GM23248 (cell line): ENCODE measurements around the gene DDX27. TPM values are rescaled to one million over a fixed set of nuclear protein-coding genes. Genes with fewer than 3 reads are reported as not detected.

Experiments
- DNase-seq: peaks from one replicate; pipeline ENCODE4 v3.0.0-alpha.2; 2015
- H2AFZ ChIP-seq: fragments of 200-600 bp; sonication (generic); 2 replicates; pipeline ENCODE4 v1.6.1; 2016; ENCODE audit warnings: antibody characterized with exemption
- H3F3A ChIP-seq: fragments of 200-600 bp; sonication (generic); 2 replicates; pipeline ENCODE4 v1.6.1; 2016; ENCODE audit warnings: mild to moderate bottlenecking, antibody characterized with exemption, mixed run types; ENCODE audit not compliant: insufficient read depth
- H3K27ac ChIP-seq: fragments of 200-600 bp; sonication (generic); 2 replicates; pipeline ENCODE4 v1.5.1; 2016; ENCODE audit warnings: mild to moderate bottlenecking
- H3K27me3 ChIP-seq: fragments of 200-600 bp; sonication (generic); replicated peaks from 2 replicates; pipeline ENCODE4 v1.6.1; 2016; ENCODE audit warnings: mild to moderate bottlenecking; ENCODE audit not compliant: insufficient read depth
- H3K36me3 ChIP-seq: fragments of 200-600 bp; sonication (generic); 2 replicates; pipeline ENCODE4 v1.6.1; 2016; ENCODE audit warnings: low read depth, mild to moderate bottlenecking
- H3K4me1 ChIP-seq: fragments of 200-600 bp; sonication (generic); 2 replicates; pipeline ENCODE4 v1.6.1; 2016; ENCODE audit warnings: mild to moderate bottlenecking; ENCODE audit not compliant: insufficient read depth
- H3K4me2 ChIP-seq: fragments of 200-600 bp; sonication (generic); one replicate; pipeline ENCODE4 v1.6.1; 2016; ENCODE audit warnings: mild to moderate bottlenecking; ENCODE audit not compliant: unreplicated experiment
- H3K4me3 ChIP-seq: fragments of 200-600 bp; sonication (generic); 2 replicates; pipeline ENCODE4 v1.5.1; 2016; ENCODE audit warnings: mild to moderate bottlenecking
- H3K79me2 ChIP-seq: fragments of 200-600 bp; sonication (generic); 2 replicates; pipeline ENCODE4 v1.6.1; 2016; ENCODE audit warnings: mild to moderate bottlenecking; ENCODE audit not compliant: insufficient read depth
- H3K9ac ChIP-seq: fragments of 200-600 bp; sonication (generic); 2 replicates; pipeline ENCODE4 v1.6.1; 2016; ENCODE audit warnings: mild to moderate bottlenecking
- H3K9me2 ChIP-seq: fragments of 200-600 bp; sonication (generic); 2 replicates; pipeline ENCODE4 v1.6.1; 2016; ENCODE audit warnings: mixed run types, mild to moderate bottlenecking, moderate library complexity; ENCODE audit not compliant: insufficient read depth
- H3K9me3 ChIP-seq: fragments of 200-600 bp; sonication (generic); one replicate; pipeline ENCODE4 v1.6.1; 2017; ENCODE audit warnings: low read depth
- H4K20me1 ChIP-seq: fragments of 200-600 bp; sonication (generic); 2 replicates; pipeline ENCODE4 v1.6.0; 2016; ENCODE audit not compliant: insufficient read depth
- EZH2 ChIP-seq: fragments of 200-600 bp; sonication (generic); IDR thresholded peaks from 2 replicates; pipeline ENCODE4 v1.6.1; 2018; ENCODE audit warnings: antibody characterized with exemption, mild to moderate bottlenecking; ENCODE audit not compliant: insufficient read depth, poor library complexity, severe bottlenecking
- EZH2phosphoT487 ChIP-seq: fragments of 200-600 bp; sonication (generic); IDR thresholded peaks from 2 replicates; pipeline ENCODE4 v1.6.1; 2018; ENCODE audit warnings: antibody characterized with exemption, moderate library complexity, mild to moderate bottlenecking, low read depth; ENCODE audit not compliant: insufficient read depth
- WGBS, 2 experiments: methylation state at CpG; one replicate each; pipeline ENCODE4 v1.1.6; 2015 to 2017; ENCODE audit warnings: low lambda C conversion rate in 2 of 2, low coverage in 1 of 2; ENCODE audit errors: missing lambda C conversion rate in 2 of 2; 5-methylcytosine and 5-hydroxymethylcytosine counted together
- in situ Hi-C: fragments of 300-500 bp; cut with MboI; formaldehyde crosslinking; loops from 2 replicates; pipeline ENCODE4 v1.15.0; 2020
- polyA plus RNA-seq: library from polyadenylated mRNA; unstranded; fragments of >200 nt; fragmentation: Nextera tagmentation; extraction: Ambion mirVana; gene quantifications from 2 replicates; pipeline ENCODE4 v1.2.1, GENCODE V29; 2016
- total RNA-seq: library from RNA; depleted of rRNA; stranded (reverse); fragments of >200 nt; shearing (Covaris generic); gene quantifications from 2 replicates; pipeline ENCODE4 v1.2.3, GENCODE V29; 2014

Gene DDX27
- total and polyA plus RNA-seq, 2 experiments from 2014 or later = 25.3 to 35.6 TPM

DNA sequence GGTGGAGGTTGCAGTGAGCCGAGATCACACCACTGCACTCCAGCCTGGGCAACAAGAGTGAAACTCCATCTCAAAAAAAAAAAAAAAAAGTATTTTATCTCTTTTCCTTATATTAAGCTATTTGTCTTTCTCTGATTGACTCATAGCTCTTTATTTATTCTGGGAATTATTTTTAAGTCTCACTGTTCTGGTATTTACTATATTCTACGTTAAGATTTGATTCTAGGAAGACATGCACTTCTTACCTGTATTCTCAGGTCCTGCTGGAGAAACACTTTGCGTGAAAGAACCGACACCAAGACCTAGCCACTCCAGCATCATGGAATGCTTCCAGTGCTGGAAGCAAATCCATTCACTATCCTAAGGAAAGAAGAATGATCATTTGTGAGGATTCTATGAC lies 41.0 kb downstream of the DDX27 start:
- Histone ChIP-seq H3K36me3 (peaks cover 86% of the 10 kb centered on the region), H4K20me1 (peaks cover 5% of the 10 kb centered on the region; the same call in 1 of the 2 replicates), H3K4me3 (no peak overlapping the region), H3K9me3 (no peaks in the 10 kb centered on the region), H3K9ac (no peak overlapping the region), H3K9me2 (no peaks in the 10 kb centered on the region), H3K4me1 (no peaks in the 10 kb centered on the region), H3K79me2 (peaks cover 54% of the 10 kb centered on the region), H3F3A (no peaks in the 10 kb centered on the region), H3K27ac (no peak overlapping the region), H3K4me2 (no peak overlapping the region), H3K27me3 (no peaks in the 10 kb centered on the region), H2AFZ (no peak overlapping the region)
- in situ Hi-C loops = no loop called here
- TF ChIP-seq EZH2phosphoT487 (no peak), EZH2 (no peak)
- WGBS, 2 experiments = 95 to 97% methylated on average over 4 of the region's 4 CpGs
- DNase-seq = no peak

DNA sequence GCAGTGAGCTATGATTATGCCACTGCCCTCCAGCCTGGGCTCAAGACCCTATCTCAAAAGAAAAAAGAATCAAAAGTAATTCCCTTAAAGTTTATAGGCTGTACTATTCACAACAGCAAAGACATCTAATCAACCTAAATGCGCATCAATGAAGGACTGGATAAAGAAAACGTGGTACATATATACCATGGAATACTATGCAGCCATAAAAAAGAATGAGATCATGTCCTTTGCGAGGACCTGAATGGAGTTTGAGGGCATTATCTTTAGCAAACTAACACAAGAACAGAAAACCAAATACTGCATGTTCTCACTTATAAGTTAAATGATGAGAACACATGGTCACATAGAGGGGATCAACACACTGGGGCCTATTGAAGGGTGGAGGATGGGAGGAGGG lies 42.0 kb downstream of the DDX27 start:
- Histone ChIP-seq H3K9ac (no peak overlapping the region), H2AFZ (no peak overlapping the region), H3K27me3 (no peaks in the 10 kb centered on the region), H3K4me2 (no peak overlapping the region), H4K20me1 (peaks cover 8% of the 10 kb centered on the region; the same call in 1 of the 2 replicates), H3K79me2 (peaks cover 64% of the 10 kb centered on the region), H3K4me3 (no peak overlapping the region), H3F3A (no peaks in the 10 kb centered on the region), H3K9me2 (no peaks in the 10 kb centered on the region), H3K4me1 (no peaks in the 10 kb centered on the region), H3K27ac (no peak overlapping the region), H3K9me3 (no peaks in the 10 kb centered on the region), H3K36me3 (peaks cover 82% of the 10 kb centered on the region)
- no peak for TF ChIP-seq EZH2
- TF ChIP-seq EZH2phosphoT487 = no peak
- no peak for DNase-seq
- 96 to 99% methylated on average over 3 of the region's 3 CpGs for WGBS, 2 experiments
- in situ Hi-C loops = no loop called here

DNA sequence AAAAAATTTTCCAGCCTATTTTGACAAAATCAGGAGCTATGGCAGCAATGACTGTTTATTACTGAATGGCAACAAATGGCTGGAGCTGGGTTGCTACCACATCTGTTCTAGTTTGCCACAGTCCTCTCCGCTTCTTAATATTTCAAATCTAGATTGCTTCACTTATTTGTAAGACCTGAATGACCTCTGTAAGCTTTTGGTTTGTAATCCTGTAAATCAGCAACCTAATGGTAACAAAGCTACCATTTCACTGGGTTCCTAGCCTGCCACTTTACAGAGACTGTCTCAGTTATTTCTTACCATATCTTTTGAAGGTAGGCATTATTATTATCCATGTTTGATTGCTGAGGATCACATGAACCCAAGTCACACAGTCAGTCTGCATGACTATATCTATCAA lies 43.2 kb downstream of the DDX27 start:
- Histone ChIP-seq H3K27ac (no peak overlapping the region), H3K9me2 (no peaks in the 10 kb centered on the region), H3K4me3 (no peak overlapping the region), H2AFZ (no peak overlapping the region), H3F3A (no peaks in the 10 kb centered on the region), H3K9ac (no peak overlapping the region), H3K79me2 (peaks cover 76% of the 10 kb centered on the region), H3K36me3 (peaks cover 73% of the 10 kb centered on the region), H3K4me2 (no peak overlapping the region), H3K4me1 (no peaks in the 10 kb centered on the region; the same call in 1 of the 2 replicates), H3K9me3 (no peaks in the 10 kb centered on the region), H4K20me1 (peaks cover 17% of the 10 kb centered on the region; the same call in 1 of the 2 replicates), H3K27me3 (no peaks in the 10 kb centered on the region)
- TF ChIP-seq EZH2 = no peak
- TF ChIP-seq EZH2phosphoT487 = no peak
- 50% methylated on average over 1 of the region's 1 CpG for WGBS, 2 experiments
- in situ Hi-C loops = no loop called here
- DNase-seq = no peak

DNA sequence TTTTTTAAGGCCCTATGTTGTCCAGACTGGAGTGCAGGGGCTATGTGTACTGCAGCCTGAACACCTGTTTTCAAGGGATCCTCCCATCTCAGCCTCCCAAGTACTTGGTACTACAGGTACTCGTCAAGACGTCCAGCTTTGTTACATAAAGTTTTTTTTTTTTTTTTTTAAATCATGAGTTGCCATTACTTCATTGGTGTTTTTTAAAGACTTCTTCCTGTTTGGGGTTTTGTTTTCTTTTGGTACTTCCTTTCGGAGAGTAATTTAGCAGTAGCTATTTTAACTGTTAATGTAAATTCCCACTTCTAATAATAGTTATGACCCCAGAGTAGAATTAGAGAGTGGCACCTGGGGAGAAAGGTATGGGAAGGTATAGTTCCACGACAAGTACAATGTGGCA lies 48.1 kb downstream of the DDX27 start:
- Histone ChIP-seq H2AFZ (no peak overlapping the region), H4K20me1 (peaks cover 39% of the 10 kb centered on the region), H3K4me1 (peaks cover 13% of the 10 kb centered on the region), H3K4me3 (no peak overlapping the region), H3K79me2 (peaks cover 100% of the 10 kb centered on the region), H3K9me2 (no peaks in the 10 kb centered on the region), H3K9ac (no peak overlapping the region), H3K9me3 (no peaks in the 10 kb centered on the region), H3K4me2 (no peak overlapping the region), H3K27me3 (no peaks in the 10 kb centered on the region), H3K36me3 (peaks cover 54% of the 10 kb centered on the region), H3K27ac (no peak overlapping the region), H3F3A (peaks cover 34% of the 10 kb centered on the region)
- in situ Hi-C loops = no loop called here
- DNase-seq = no peak
- WGBS, 2 experiments = 49 to 55% methylated on average over 4 of the region's 4 CpGs
- no peak for TF ChIP-seq EZH2phosphoT487
- no peak for TF ChIP-seq EZH2
